ENCODE data around the gene ZNF324. TPM values are rescaled to one million over a fixed set of nuclear protein-coding genes. Genes with fewer than 3 reads are reported as not detected.
A peak's percentile ranks its signal among the peaks of the same experiment; 100 is the strongest.

ZNF324 gene
- total RNA-seq, 6 donors from 2014 or later: 10.8 to 39.8 (median 18.0) TPM

GRCh38 chr19:58479736-58480480 lies 13.0 kb downstream of the ZNF324 start:
- Histone ChIP-seq H3K4me1 (peaks cover 12 to 19% (median 15%) of the 10 kb centered on the region in 4 donors), H3K9me3 (no peaks in the 10 kb centered on the region), H3K4me3 (no peak overlapping the region), H3K27ac (no peak overlapping the region), H3K27me3 (no peaks in the 10 kb centered on the region), H3K36me3 (peaks cover 0 to 33% (median 24%) of the 10 kb centered on the region in 4 donors)
- no peak for TF ChIP-seq CTCF (IDR thresholded peaks at IDR 0.05)
- no peak for ATAC-seq (ENCODE audit: low FRiP score in 2 of 2)
- WGBS, 2 donors: 95% methylated on average over 28 of the region's 28 CpGs; no CpG with 5 or more reads in 1 of the 2 donors
- peak in 1 of 2 donors; percentile 79 for DNase-seq

- peak in 1 of 2 donors; percentile 73 for DNase-seq
- no peaks in the 10 kb centered on the region for H3K9me3 ChIP-seq
- WGBS, 2 donors: 94 to 96% methylated on average over 13 to 20 of the region's 20 CpGs
- H3K4me1 ChIP-seq: peaks cover 7 to 13% (median 11%) of the 10 kb centered on the region in 4 donors
- no peak for TF ChIP-seq POLR2A (IDR thresholded peaks at IDR 0.05)
- no peak for TF ChIP-seq POLR2AphosphoS5 (IDR thresholded peaks at IDR 0.05)
- no peak for TF ChIP-seq EP300 (IDR thresholded peaks at IDR 0.05)
- TF ChIP-seq CTCF (IDR thresholded peaks at IDR 0.05): no peak
- no peak overlapping the region for H3K27ac ChIP-seq
- ATAC-seq (ENCODE audit: low FRiP score in 2 of 2): no peak
- H3K27me3 ChIP-seq: no peaks in the 10 kb centered on the region
- H3K36me3 ChIP-seq: peaks cover 0 to 33% (median 24%) of the 10 kb centered on the region in 4 donors
- no peak overlapping the region for H3K4me3 ChIP-seq
These were observed 13.6 kb downstream of the ZNF324 start for GRCh38 chr19:58480481-58480830.

- 75% methylated on average over 2 of the region's 2 CpGs for WGBS, 2 donors
- Histone ChIP-seq H3K27me3 (no peaks in the 10 kb centered on the region), H3K4me1 (peaks cover 7 to 13% (median 10%) of the 10 kb centered on the region in 4 donors), H3K36me3 (peaks cover 0 to 33% (median 24%) of the 10 kb centered on the region in 4 donors), H3K4me3 (no peak overlapping the region), H3K9me3 (no peaks in the 10 kb centered on the region), H3K27ac (no peak overlapping the region)
- ATAC-seq (ENCODE audit: low FRiP score in 2 of 2): no peak
- no peak for DNase-seq
- TF ChIP-seq CTCF (IDR thresholded peaks at IDR 0.05): no peak
- no peak for TF ChIP-seq POLR2AphosphoS5 (IDR thresholded peaks at IDR 0.05)
- no peak for TF ChIP-seq POLR2A (IDR thresholded peaks at IDR 0.05)
- TF ChIP-seq EP300 (IDR thresholded peaks at IDR 0.05): no peak
These were observed 14.0 kb downstream of the ZNF324 start for GRCh38 chr19:58480831-58481230.

- no peak for DNase-seq
- WGBS, 2 donors: 81 to 88% methylated on average over 4 to 7 of the region's 7 CpGs
- H3K27ac ChIP-seq: no peak overlapping the region
These were observed 15.5 kb downstream of the ZNF324 start for GRCh38 chr19:58482372-58482771.

More at GRCh38 chr19:58482372-58482771, 15.5 kb downstream of the ZNF324 start:
- no peak for ATAC-seq (ENCODE audit: low FRiP score in 2 of 2)
- H3K4me3 ChIP-seq: no peak overlapping the region
- no peaks in the 10 kb centered on the region for H3K27me3 ChIP-seq
- H3K36me3 ChIP-seq: peaks cover 0 to 33% (median 24%) of the 10 kb centered on the region in 4 donors
- no peaks in the 10 kb centered on the region for H3K9me3 ChIP-seq
- H3K4me1 ChIP-seq: peaks cover 0 to under 1% (median under 1%) of the 10 kb centered on the region in 4 donors
- TF ChIP-seq CTCF (IDR thresholded peaks at IDR 0.05) (no peak), POLR2A (IDR thresholded peaks at IDR 0.05) (no peak), EP300 (IDR thresholded peaks at IDR 0.05) (no peak), POLR2AphosphoS5 (IDR thresholded peaks at IDR 0.05) (no peak)

All from upper lobe of left lung (tissue), 6 donors.